ENCODE measurements around the gene ATG2B.

ATG2B gene

DNA sequence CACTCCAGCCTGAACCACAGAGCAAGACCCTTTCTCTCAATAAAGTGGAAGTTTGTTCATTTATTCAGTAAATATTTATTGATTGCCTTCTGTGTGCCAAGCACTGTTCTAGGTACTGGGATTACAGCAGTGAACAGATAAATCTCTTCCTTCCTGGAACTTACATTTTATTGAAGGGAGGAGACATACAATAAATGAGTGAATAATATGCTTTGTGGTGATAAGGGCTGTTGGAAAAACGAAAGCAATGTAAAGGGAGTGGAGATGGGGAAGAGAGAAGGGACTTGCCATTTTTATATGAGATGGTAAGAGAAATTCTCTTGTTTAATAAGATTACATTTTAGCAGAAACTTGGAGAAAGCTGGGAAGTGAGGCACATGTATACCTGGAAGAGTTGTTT lies 1.8 kb upstream of the ATG2B start:
- no peaks in the 10 kb centered on the region for H3K9me3 ChIP-seq (ENCODE audit: low read depth, low read length)
- H3K27ac ChIP-seq, result no peak overlapping the region
- H3K9ac ChIP-seq (ENCODE audit: insufficient read length), result no peak overlapping the region
- TF ChIP-seq EZH2 (IDR thresholded peaks at IDR 0.05), result no peak
- no peak for TF ChIP-seq FOXP2 (optimal IDR thresholded peaks at IDR 0.05; ENCODE audit: control extremely low read depth, extremely low read length, insufficient read depth)
- no peak for DNase-seq (ENCODE audit: low read depth, low spot score)
- H3K4me3 ChIP-seq, result no peak overlapping the region
- H3K36me3 ChIP-seq (ENCODE audit: insufficient read depth, low read length), result no peaks in the 10 kb centered on the region

DNA sequence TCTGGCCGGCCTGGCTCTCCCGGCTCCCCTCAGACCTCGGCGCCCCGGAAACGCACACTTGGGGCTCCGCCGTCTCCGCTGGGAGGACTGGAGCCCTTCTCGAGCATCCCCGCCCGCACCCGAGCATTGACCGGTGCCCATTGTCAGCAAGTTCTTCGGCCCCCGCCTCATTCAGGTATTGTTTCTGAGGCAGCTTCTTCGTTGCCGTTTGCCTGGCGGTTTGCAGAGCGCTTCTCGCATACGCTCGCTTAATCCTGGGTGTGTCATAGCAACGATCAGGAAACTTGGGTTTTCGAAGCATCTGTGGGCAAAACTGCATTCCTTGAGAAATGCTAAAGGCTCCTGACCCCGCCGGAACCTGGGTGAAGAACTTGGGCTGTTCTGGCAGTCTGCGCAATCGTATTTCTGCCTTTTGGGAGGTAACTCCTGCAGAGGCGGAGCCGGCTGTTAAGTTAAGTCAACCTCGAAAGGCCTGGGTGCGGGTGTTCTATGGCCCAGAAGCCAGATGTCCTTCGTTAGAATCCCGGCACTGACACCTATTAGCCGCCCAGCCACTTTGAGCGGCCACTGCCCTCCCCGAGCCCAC lies 703 bp upstream of the ATG2B start:
- H3K4me3 ChIP-seq, result peak overlapping the region; percentile 82
- DNase-seq (ENCODE audit: low read depth, low spot score), result no peak
- no peak overlapping the region for H3K27ac ChIP-seq
- peak overlapping the region; percentile 71 for H3K9ac ChIP-seq (ENCODE audit: insufficient read length)
- no peaks in the 10 kb centered on the region for H3K9me3 ChIP-seq (ENCODE audit: low read depth, low read length)
- TF ChIP-seq FOXP2 (optimal IDR thresholded peaks at IDR 0.05; ENCODE audit: control extremely low read depth, extremely low read length, insufficient read depth), result no peak
- no peak for TF ChIP-seq EZH2 (IDR thresholded peaks at IDR 0.05)
- no peak for TF ChIP-seq POLR2AphosphoS5 (IDR thresholded peaks at IDR 0.05; ENCODE audit: borderline replicate concordance, low read depth, low read length)
- no peaks in the 10 kb centered on the region for H3K36me3 ChIP-seq (ENCODE audit: insufficient read depth, low read length)

DNA sequence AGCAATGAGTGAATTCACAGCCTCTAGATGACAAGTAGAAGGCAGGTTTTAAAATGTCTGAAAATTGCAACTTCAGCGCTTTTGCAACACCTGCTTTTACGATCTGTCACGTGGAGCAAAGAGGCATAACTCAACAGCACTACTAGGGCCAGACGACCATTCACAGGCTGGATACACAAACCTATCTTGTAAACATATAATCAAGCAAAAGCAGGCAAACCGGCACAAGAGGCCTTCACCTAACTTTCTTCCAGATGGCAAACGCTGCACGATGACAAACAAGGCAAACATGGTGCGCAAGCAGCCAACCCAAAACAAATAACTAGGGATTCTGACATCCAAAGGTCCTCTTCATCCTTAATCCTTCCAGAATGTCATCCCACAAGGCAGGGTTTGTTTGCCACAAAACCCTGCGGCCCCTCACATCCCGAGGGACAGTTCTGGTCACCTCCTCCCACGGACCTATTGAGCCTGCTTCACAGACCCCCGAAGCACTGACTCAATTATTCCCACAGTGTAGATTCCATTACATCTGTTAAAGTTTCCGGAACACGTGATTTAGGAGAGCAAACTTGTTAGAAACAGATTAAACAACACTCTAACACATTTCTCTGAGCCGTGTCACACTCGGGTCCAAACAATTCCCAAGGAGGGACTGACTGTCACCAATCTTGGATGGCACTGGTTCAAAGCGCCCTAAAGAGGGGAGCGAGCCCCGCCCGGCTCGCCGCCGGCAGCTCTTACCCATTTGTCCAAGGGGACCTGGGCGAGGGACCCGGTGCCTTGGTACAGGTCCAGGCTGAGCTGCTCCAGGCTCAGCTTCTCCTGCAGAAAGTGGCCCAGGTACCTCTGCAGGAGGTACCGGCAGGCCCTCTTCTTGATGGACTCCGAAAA lies 823 bp downstream of the ATG2B start:
- H3K27ac ChIP-seq, result no peak overlapping the region

DNA sequence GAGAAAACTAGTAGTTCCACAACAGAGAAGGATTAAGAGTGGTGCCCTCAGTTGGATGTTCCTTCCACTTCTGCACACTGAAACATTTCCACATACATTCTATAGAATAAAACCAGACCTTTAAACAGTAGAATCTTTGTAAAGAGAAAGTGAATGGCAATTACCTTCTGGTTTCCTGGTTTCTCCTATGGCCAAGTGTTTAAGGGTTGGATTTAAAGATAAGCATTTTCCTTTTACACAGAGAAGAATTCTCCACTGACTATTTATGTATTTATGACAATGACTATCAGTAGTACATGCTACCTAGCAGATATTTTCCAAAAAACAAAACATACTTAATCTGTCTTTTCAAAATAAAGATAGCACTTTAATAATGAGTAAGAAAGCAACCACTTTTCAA lies 3.2 kb downstream of the ATG2B start:
- Histone ChIP-seq H3K4me3 (no peak overlapping the region), H3K27ac (peak overlapping the region; percentile 33), H3K9me3 (ENCODE audit: low read depth, low read length) (no peaks in the 10 kb centered on the region), H3K36me3 (ENCODE audit: insufficient read depth, low read length) (no peaks in the 10 kb centered on the region), H3K9ac (ENCODE audit: insufficient read length) (no peak overlapping the region)
- DNase-seq (ENCODE audit: low read depth, low spot score), result no peak
- TF ChIP-seq FOXP2 (optimal IDR thresholded peaks at IDR 0.05; ENCODE audit: control extremely low read depth, extremely low read length, insufficient read depth) (no peak), POLR2AphosphoS5 (IDR thresholded peaks at IDR 0.05; ENCODE audit: borderline replicate concordance, low read depth, low read length) (no peak), EZH2 (IDR thresholded peaks at IDR 0.05) (no peak)

More for the DNA sequence above, 823 bp downstream of the ATG2B start:
- H3K9me3 ChIP-seq (ENCODE audit: low read depth, low read length), result no peaks in the 10 kb centered on the region
- H3K4me3 ChIP-seq, result peak overlapping the region; percentile 82
- no peaks in the 10 kb centered on the region for H3K36me3 ChIP-seq (ENCODE audit: insufficient read depth, low read length)
- H3K9ac ChIP-seq (ENCODE audit: insufficient read length), result peak overlapping the region; percentile 85
- TF ChIP-seq EZH2 (IDR thresholded peaks at IDR 0.05) (no peak), POLR2AphosphoS5 (IDR thresholded peaks at IDR 0.05; ENCODE audit: borderline replicate concordance, low read depth, low read length) (no peak), FOXP2 (optimal IDR thresholded peaks at IDR 0.05; ENCODE audit: control extremely low read depth, extremely low read length, insufficient read depth) (no peak)
- DNase-seq (ENCODE audit: low read depth, low spot score), result no peak

DNA sequence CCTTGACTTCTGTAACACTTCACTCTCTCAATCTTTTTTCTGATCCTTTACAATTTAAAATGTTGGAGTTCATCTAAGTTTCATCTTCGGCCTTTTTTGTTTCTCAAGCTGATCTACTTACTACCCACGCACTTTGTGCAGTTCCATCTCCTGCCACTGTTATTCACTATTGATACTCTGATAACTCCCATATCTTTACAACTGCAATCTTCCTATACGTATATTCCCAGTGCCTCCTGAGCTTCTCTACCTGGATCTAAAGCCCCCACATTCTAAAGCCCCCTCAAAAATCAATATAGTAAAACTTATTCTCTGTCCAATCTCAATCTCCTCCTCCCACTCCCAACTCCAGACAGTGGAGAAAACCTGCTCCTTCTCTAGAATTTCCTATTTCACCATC lies 5.9 kb downstream of the ATG2B start:
- TF ChIP-seq POLR2AphosphoS5 (IDR thresholded peaks at IDR 0.05; ENCODE audit: borderline replicate concordance, low read depth, low read length) (no peak), EZH2 (IDR thresholded peaks at IDR 0.05) (no peak), FOXP2 (optimal IDR thresholded peaks at IDR 0.05; ENCODE audit: control extremely low read depth, extremely low read length, insufficient read depth) (no peak)
- Histone ChIP-seq H3K27ac (no peak overlapping the region), H3K9ac (ENCODE audit: insufficient read length) (no peak overlapping the region), H3K4me3 (no peak overlapping the region), H3K9me3 (ENCODE audit: low read depth, low read length) (no peaks in the 10 kb centered on the region), H3K36me3 (ENCODE audit: insufficient read depth, low read length) (0 out of 2 replicates have a peak, but pooled peaks cover 3% of the 10 kb centered on the region)
- no peak for DNase-seq (ENCODE audit: low read depth, low spot score)

DNA sequence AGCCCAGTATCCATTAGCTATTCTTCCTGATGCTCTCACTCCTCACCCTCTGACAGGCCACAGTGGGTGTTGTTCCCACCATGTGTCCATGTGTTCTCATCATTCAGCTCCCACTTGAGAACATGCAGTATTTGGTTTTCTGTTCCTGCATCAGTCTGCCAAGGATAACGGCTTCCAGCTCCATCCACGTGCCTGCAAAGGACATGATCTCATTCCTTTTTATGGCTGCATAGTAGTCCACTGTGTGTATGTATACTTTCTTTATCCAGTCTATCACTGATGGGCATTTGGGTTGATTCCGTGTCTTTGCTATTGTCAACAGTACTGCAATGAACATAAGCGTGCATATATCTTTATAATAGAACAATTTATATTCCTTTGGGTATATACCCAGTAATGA lies 8.9 kb downstream of the ATG2B start:
- no peak overlapping the region for H3K27ac ChIP-seq

DNA sequence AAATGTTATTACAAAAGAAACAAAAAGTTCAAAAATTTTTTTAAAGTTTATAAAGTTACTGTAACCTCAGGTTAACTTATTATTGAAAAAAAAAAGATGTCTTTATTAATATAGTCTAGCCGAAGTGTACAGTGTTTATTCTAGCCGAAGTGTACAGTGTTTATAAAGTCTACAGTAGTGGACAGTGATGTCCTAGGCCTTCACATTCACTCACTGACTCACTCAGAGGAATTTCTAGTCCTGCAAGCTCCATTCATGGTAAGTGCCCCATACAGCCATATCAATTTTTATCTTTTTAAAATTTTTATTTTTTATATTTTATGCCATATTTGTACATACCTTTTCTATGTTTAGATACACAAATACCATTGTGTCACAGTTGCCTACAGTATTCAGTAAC lies 10.4 kb downstream of the ATG2B start:
- Histone ChIP-seq H3K36me3 (ENCODE audit: insufficient read depth, low read length) (0 out of 2 replicates have a peak, but pooled peaks cover 3% of the 10 kb centered on the region), H3K27ac (no peak overlapping the region), H3K9ac (ENCODE audit: insufficient read length) (no peak overlapping the region), H3K4me3 (no peak overlapping the region), H3K9me3 (ENCODE audit: low read depth, low read length) (no peaks in the 10 kb centered on the region)
- DNase-seq (ENCODE audit: low read depth, low spot score), result no peak
- TF ChIP-seq POLR2AphosphoS5 (IDR thresholded peaks at IDR 0.05; ENCODE audit: borderline replicate concordance, low read depth, low read length) (no peak), EZH2 (IDR thresholded peaks at IDR 0.05) (no peak), FOXP2 (optimal IDR thresholded peaks at IDR 0.05; ENCODE audit: control extremely low read depth, extremely low read length, insufficient read depth) (no peak)

More for the DNA sequence above, 8.9 kb downstream of the ATG2B start:
- H3K9me3 ChIP-seq (ENCODE audit: low read depth, low read length), result no peaks in the 10 kb centered on the region
- no peak for DNase-seq (ENCODE audit: low read depth, low spot score)
- H3K4me3 ChIP-seq, result no peak overlapping the region
- 0 out of 2 replicates have a peak, but pooled peaks cover 3% of the 10 kb centered on the region for H3K36me3 ChIP-seq (ENCODE audit: insufficient read depth, low read length)
- no peak overlapping the region for H3K9ac ChIP-seq (ENCODE audit: insufficient read length)
- TF ChIP-seq EZH2 (IDR thresholded peaks at IDR 0.05) (no peak), POLR2AphosphoS5 (IDR thresholded peaks at IDR 0.05; ENCODE audit: borderline replicate concordance, low read depth, low read length) (no peak), FOXP2 (optimal IDR thresholded peaks at IDR 0.05; ENCODE audit: control extremely low read depth, extremely low read length, insufficient read depth) (no peak)

DNA sequence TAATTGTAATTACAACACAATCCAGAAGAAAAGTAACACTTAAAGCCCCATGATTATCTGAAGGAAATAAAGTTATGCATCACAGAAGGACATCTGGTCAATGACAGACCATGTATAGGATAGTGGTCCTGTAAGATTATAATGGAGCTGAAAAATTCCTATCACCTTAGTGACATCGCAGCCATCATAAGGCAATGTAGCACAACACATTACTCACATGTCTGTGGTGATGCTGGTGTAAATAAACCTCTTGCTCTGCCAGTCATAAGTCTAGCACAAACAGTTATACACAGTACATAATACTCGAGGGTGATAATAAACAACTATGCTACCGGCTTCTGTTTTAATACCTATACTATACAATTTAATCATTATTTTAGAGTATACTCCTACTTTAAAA lies 11.2 kb downstream of the ATG2B start:
- no peaks in the 10 kb centered on the region for H3K9me3 ChIP-seq (ENCODE audit: low read depth, low read length)
- TF ChIP-seq EZH2 (IDR thresholded peaks at IDR 0.05) (no peak), POLR2AphosphoS5 (IDR thresholded peaks at IDR 0.05; ENCODE audit: borderline replicate concordance, low read depth, low read length) (no peak), FOXP2 (optimal IDR thresholded peaks at IDR 0.05; ENCODE audit: control extremely low read depth, extremely low read length, insufficient read depth) (no peak)
- no peak for DNase-seq (ENCODE audit: low read depth, low spot score)
- no peak overlapping the region for H3K27ac ChIP-seq
- no peak overlapping the region for H3K4me3 ChIP-seq
- H3K9ac ChIP-seq (ENCODE audit: insufficient read length), result no peak overlapping the region
- 0 out of 2 replicates have a peak, but pooled peaks cover 3% of the 10 kb centered on the region for H3K36me3 ChIP-seq (ENCODE audit: insufficient read depth, low read length)
